Measurements from ENCODE around the gene CHRND. TPM values are rescaled to one million over a fixed set of nuclear protein-coding genes. Genes with fewer than 3 reads are reported as not detected.

Gene CHRND
- total RNA-seq, 1 donor from 2014 or later = not detected

- DNase-seq (ENCODE audit: low spot score) = peak; percentile 24
These were observed 22.8 kb upstream of the CHRND start for GRCh38 chr2:232502911-232503808.

- DNase-seq (ENCODE audit: low spot score) = no peak
These were observed 22.1 kb upstream of the CHRND start for GRCh38 chr2:232503809-232504323.

- DNase-seq (ENCODE audit: low spot score) = no peak
These were observed 21.5 kb upstream of the CHRND start for GRCh38 chr2:232504438-232504837.

- DNase-seq (ENCODE audit: low spot score) = no peak
These were observed 20.1 kb upstream of the CHRND start for GRCh38 chr2:232505856-232506255.

- DNase-seq (ENCODE audit: low spot score) = no peak
These were observed 19.3 kb upstream of the CHRND start for GRCh38 chr2:232506709-232507108.

- no peak for DNase-seq (ENCODE audit: low spot score)
These were observed 17.7 kb upstream of the CHRND start for GRCh38 chr2:232508251-232508650.

GRCh38 chr2:232511336-232511890 lies 14.5 kb upstream of the CHRND start:
- no peak for DNase-seq (ENCODE audit: low spot score)

GRCh38 chr2:232512602-232513001 lies 13.4 kb upstream of the CHRND start:
- DNase-seq (ENCODE audit: low spot score) = no peak

GRCh38 chr2:232513353-232513752 lies 12.6 kb upstream of the CHRND start:
- no peak for DNase-seq (ENCODE audit: low spot score)

GRCh38 chr2:232515639-232516038 lies 10.3 kb upstream of the CHRND start:
- no peak for DNase-seq (ENCODE audit: low spot score)

GRCh38 chr2:232516551-232516950 lies 9.4 kb upstream of the CHRND start:
- no peak for DNase-seq (ENCODE audit: low spot score)

GRCh38 chr2:232518844-232519243 lies 7.1 kb upstream of the CHRND start:
- no peak for DNase-seq (ENCODE audit: low spot score)

- no peak for DNase-seq (ENCODE audit: low spot score)
These were observed 6.2 kb upstream of the CHRND start, which contains the start of gene PRSS56 for GRCh38 chr2:232519581-232520438. TSS of gene PRSS56 (plus strand) at chr2:232520388. CDS start at chr2:232520599, 211 bp downstream.

- DNase-seq (ENCODE audit: low spot score) = no peak
These were observed 5.5 kb upstream of the CHRND start for GRCh38 chr2:232520489-232520888.

- no peak for DNase-seq (ENCODE audit: low spot score)
These were observed 4.9 kb upstream of the CHRND start for GRCh38 chr2:232521098-232521497.

- DNase-seq (ENCODE audit: low spot score) = peak; percentile 47
These were observed 3.9 kb upstream of the CHRND start for GRCh38 chr2:232521959-232522622.

- DNase-seq (ENCODE audit: low spot score) = no peak
These were observed 3.1 kb upstream of the CHRND start for GRCh38 chr2:232522623-232523401.

- DNase-seq (ENCODE audit: low spot score) = no peak
These were observed 2.6 kb upstream of the CHRND start for GRCh38 chr2:232523402-232523681.

GRCh38 chr2:232523682-232524597 lies 2.0 kb upstream of the CHRND start:
- no peak for DNase-seq (ENCODE audit: low spot score)

GRCh38 chr2:232524771-232525170 lies 1.2 kb upstream of the CHRND start:
- DNase-seq (ENCODE audit: low spot score) = no peak
